EL (cell line): Measurements from ENCODE around the gene CCDC78.

Experiments used
- DNase-seq: peaks from one replicate; pipeline ENCODE4 v3.0.0-alpha.2; 2016

Gene CCDC78

GRCh38 chr16:676913-677312 is 49.3 kb downstream of the CCDC78 start:
- no peak for DNase-seq

DNA sequence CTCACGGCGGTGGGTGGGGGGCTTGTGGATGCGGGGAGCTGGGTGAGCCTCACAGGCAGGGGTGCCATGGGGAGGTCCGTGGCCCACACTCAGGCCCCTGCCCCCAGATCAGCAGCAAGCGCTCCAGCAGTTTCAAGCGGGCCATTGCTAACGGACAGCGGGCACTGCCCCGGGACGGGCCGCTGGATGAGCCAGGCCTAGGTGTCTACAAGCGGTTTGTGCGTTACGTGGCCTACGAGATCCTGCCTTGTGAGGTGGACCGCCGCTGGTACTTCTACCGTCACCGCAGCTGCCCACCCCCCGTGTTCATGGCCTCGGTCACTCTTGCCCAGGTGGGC is 49.7 kb downstream of the CCDC78 start:
- DNase-seq: no peak

GRCh38 chr16:675884-676564 is 50.2 kb downstream of the CCDC78 start:
- no peak for DNase-seq

- DNase-seq: peak; percentile 44
Measured at GRCh38 chr16:674968-675883, 51.0 kb downstream of the CCDC78 start, which contains the start of gene RHBDL1. Gene RHBDL1 (plus strand): TSS chr16:675671. CDS start chr16:675791, 120 bp downstream.

- no peak for DNase-seq
Measured at GRCh38 chr16:674214-674881, 51.9 kb downstream of the CCDC78 start.

DNA sequence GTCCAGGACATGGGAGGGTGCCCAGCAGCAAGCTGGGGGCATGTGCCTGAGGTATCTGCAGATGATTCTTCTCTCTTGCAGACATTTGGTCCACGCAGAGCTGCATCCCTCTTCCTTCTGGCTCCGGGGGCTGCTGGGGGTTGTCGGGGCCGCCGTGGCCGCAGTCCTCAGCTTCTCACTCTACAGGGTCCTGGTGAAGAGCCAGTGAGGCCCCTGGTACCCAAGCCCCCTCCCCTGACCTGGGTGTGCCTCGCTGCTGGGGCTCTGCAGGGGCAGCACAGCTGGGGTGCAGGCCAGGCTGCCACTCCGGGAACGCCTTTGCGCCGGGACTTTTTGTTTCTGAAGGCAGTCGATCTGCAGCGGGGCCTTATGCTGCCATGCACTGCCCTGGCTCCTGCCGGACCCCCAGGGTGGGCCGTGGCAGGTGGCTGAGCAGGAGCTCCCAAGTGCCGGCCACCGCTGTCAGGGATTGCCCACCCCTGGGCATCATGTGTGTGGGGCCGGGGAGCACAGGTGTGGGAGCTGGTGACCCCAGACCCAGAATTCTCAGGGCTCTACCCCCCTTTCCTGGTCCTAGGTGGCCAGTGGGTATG is 52.7 kb downstream of the CCDC78 start:
- DNase-seq: no peak

GRCh38 chr16:672851-673250 is 53.4 kb downstream of the CCDC78 start:
- DNase-seq: no peak
